ENCODE results near the gene HNF4A. TPM values are rescaled to one million over a fixed set of nuclear protein-coding genes. Genes with fewer than 3 reads are reported as not detected.
"Not testable (repeated sequence)": the region's sequence is repeated elsewhere in the genome, so short reads cannot be mapped to it uniquely, and the experiment has no call there.

HNF4A gene
- total RNA-seq = under 1 TPM; 0.11 to 0.27 (median 0.18) TPM

DNA sequence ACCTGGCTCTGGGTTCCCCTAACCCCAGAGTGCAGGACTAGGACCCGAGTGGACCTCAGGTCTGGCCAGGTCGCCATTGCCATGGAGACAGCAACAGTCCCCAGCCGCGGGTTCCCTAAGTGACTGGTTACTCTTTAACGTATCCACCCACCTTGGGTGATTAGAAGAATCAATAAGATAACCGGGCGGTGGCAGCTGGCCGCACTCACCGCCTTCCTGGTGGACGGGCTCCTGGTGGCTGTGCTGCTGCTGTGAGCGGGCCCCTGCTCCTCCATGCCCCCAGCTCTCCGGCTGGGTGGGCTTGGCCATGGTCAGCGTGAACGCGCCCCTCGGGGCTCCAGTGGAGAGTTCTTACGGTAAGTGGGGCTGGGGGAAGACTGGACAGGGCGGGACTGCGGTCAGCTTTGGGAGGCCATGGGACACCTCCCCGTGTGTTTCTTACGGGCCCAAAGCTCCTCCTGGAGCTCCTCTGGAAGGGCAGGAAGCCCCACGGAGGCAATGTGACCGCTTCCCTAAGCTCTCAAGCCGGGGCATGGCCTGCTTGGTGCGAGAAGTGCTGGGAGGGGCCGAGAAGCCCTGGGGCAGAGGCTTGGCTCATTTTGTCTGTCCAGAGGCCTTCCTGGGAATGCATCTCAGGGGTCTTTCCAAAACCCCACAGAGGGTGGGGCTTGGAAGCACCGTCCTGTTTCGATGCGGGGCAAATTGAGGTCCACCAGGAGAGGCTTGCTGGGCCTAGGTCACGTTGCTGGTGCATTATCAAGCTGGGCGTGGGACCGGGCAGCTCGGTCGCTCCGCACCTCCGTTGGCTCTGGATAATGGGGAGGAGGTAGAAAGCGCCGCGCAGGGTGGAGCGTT lies at the start of gene HNF4A:
TSS of gene HNF4A (plus strand) at position 202 of the 855 bp plus-strand sequence. CDS start at position 308, 106 bp downstream.
- no peaks in the 10 kb centered on the region for H3K9me3 Mint-ChIP-seq
- ATAC-seq = no peak
- H3K27me3 Mint-ChIP-seq (ENCODE audit: low read depth) = peaks cover 18% of the 10 kb centered on the region

DNA sequence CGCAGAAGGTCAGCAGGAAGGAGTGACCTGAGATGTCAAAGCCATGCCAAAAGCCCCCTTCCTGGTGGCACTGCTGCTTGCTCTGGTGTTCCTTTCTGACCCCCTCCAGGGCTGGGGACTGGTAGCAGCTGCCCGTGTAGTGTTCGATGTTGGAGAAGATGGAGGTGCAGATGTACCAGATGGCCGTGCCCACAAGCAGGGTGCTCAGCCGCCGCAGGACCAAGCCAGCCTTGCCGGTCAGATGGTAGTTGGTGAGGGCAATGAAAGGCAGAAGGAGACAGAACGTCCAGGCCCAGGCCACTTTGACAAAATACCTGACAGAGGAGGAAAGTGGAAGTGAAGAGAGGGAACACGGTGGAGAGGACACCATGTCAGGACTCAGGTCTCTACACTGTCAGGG lies 48.6 kb upstream of the HNF4A start:
- no peak overlapping the region for H3K4me3 Mint-ChIP-seq
- H3K27me3 Mint-ChIP-seq (ENCODE audit: low read depth) = no peaks in the 10 kb centered on the region

More for the DNA sequence above, at the start of gene HNF4A:
- no peak for DNase-seq
- Mint-ChIP-seq H3K4me1 (ENCODE audit: low read depth) (no peaks in the 10 kb centered on the region), H3K4me3 (no peak within 1 kb of the TSS), H3K36me3 (ENCODE audit: insufficient read depth) (no peaks in the 10 kb centered on the region)

DNA sequence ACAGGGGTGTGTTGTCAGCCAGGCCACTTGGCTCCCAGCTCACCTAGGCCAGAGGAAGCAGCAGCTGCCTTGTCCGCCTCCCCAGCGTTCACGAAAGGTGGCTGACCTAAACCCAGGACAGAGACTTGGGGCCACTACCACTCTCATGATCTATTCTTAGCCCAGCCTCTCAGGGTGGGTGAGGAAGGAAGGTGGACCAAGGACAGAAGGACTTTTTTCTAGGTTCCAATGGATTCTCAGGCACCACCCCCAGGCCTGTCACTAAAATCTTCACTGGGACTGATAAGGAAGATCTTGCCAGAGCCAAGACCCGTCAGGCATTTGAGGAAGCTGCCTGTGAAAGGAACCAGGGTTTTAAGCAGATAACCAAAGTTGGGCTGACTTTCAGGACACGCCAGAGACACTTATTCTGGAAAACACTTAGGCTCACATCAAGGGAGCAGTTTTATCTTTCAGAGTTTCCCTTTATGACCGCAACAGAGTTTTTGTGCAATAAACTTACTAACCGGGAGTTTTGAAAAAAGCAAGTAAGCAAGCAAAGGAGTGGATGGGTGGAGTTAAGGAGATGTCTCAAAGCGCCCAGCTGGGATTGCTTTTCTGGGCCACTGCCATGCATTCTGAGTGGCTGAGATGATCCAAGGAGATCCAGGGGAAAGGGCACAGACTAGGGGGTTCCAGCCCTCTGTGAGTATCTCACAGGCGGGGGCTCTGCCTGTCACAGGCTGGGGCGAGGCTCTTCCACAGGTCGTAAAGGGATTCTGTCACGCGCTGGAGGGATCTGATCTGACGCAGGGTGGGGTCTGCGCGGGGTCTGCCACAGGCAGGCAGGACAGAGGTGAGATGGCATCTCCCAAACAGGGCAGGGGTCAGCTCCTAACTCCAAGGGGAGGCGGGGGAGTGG lies 45.5 kb upstream of the HNF4A start:
- DNase-seq (no peak), ATAC-seq (peak; percentile 1)
- H3K4me1 Mint-ChIP-seq (ENCODE audit: low read depth) = peaks cover 22% of the 10 kb centered on the region
- H3K9me3 Mint-ChIP-seq = no peaks in the 10 kb centered on the region
- H3K36me3 Mint-ChIP-seq (ENCODE audit: insufficient read depth) = peaks cover 7% of the 10 kb centered on the region
- no peaks in the 10 kb centered on the region for H3K27me3 Mint-ChIP-seq (ENCODE audit: low read depth)
- H3K4me3 Mint-ChIP-seq = peak overlapping the region; percentile 85

More for the DNA sequence above, 48.6 kb upstream of the HNF4A start:
- Mint-ChIP-seq H3K9me3 (no peaks in the 10 kb centered on the region), H3K4me1 (ENCODE audit: low read depth) (peaks cover 22% of the 10 kb centered on the region), H3K36me3 (ENCODE audit: insufficient read depth) (peaks cover 11% of the 10 kb centered on the region)
- DNase-seq (no peak), ATAC-seq (no peak)

DNA sequence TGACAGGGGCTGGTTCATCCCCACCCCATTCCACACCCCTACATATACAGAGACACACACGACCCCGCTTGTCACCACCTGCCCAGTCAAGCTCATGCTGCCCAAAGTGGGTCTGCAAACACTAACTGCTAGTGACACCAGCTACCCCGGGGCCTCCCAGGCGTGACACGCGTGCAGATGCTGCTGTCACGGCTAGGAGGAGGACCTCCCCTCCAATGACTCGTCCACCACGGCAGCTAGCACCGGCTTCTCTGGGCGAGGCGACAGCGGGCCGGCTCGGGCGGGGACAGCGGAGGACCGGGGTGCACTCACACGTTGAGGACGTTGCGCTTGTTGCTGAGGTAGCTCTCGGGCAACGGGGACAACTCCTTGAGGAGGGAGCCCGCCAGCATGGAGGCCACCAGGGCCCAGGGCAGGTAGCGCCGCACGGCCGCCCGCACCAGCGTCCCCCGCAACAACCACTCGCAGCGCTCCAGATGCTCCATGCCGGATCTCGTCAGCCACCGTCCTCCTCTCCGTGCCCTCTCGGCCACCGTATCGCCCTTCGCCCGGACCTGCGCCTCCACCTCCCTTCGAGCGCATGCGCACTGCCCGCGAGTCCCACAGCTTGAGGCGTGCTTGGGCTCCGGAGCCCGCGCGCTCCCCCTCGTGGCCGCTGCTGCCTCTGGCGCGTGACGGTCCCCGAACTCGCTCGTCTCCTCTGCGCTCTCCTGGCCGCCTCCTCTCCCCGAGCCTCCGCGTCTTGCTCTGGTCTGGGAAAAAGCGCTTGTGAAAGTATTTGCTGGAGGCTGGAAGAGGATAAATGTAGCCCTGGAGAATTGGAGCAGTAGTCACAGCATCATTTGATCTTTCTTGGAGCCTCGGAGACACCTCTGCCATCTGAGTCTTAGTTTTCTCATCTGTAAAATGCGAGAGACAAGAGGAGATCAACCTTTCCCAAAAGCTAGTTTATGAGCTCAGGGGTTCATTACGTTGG lies 44.5 kb upstream of the HNF4A start, which contains the start of gene FITM2:
TSS of gene FITM2 (minus strand) at position 539 of the 976 bp plus-strand sequence. CDS start at position 485, 54 bp downstream.
- Mint-ChIP-seq H3K4me3 (peak within 1 kb of the TSS; percentile 85), H3K4me1 (ENCODE audit: low read depth) (peaks cover 22% of the 10 kb centered on the region), H3K9me3 (no peaks in the 10 kb centered on the region), H3K27me3 (ENCODE audit: low read depth) (no peaks in the 10 kb centered on the region), H3K36me3 (ENCODE audit: insufficient read depth) (peaks cover 7% of the 10 kb centered on the region)
- peak; percentile 98 for DNase-seq
- peak; percentile 96 for ATAC-seq

- DNase-seq (no peak), ATAC-seq (no peak)
- no peak overlapping the region for H3K4me3 Mint-ChIP-seq
- peaks cover 5% of the 10 kb centered on the region for H3K27me3 Mint-ChIP-seq (ENCODE audit: low read depth)
- peaks cover 10% of the 10 kb centered on the region for H3K4me1 Mint-ChIP-seq (ENCODE audit: low read depth)
- H3K9me3 Mint-ChIP-seq = no peaks in the 10 kb centered on the region
- H3K36me3 Mint-ChIP-seq (ENCODE audit: insufficient read depth) = no peaks in the 10 kb centered on the region
These were observed 40.6 kb upstream of the HNF4A start for GRCh38 chr20:44314870-44315269.

GRCh38 chr20:44319839-44320422 lies 35.6 kb upstream of the HNF4A start:
- no peaks in the 10 kb centered on the region for H3K4me1 Mint-ChIP-seq (ENCODE audit: low read depth)
- no peak for ATAC-seq
- no peaks in the 10 kb centered on the region for H3K36me3 Mint-ChIP-seq (ENCODE audit: insufficient read depth)
- no peak overlapping the region for H3K4me3 Mint-ChIP-seq
- no peaks in the 10 kb centered on the region for H3K9me3 Mint-ChIP-seq
- peaks cover 10% of the 10 kb centered on the region for H3K27me3 Mint-ChIP-seq (ENCODE audit: low read depth)
- DNase-seq = no peak

- no peaks in the 10 kb centered on the region for H3K9me3 Mint-ChIP-seq
- H3K4me3 Mint-ChIP-seq = no peak overlapping the region
- DNase-seq = no peak
- H3K27me3 Mint-ChIP-seq (ENCODE audit: low read depth) = peaks cover 9% of the 10 kb centered on the region
- no peak for ATAC-seq
- H3K36me3 Mint-ChIP-seq (ENCODE audit: insufficient read depth) = no peaks in the 10 kb centered on the region
- no peaks in the 10 kb centered on the region for H3K4me1 Mint-ChIP-seq (ENCODE audit: low read depth)
These were observed 31.2 kb upstream of the HNF4A start for GRCh38 chr20:44324343-44324742.

DNA sequence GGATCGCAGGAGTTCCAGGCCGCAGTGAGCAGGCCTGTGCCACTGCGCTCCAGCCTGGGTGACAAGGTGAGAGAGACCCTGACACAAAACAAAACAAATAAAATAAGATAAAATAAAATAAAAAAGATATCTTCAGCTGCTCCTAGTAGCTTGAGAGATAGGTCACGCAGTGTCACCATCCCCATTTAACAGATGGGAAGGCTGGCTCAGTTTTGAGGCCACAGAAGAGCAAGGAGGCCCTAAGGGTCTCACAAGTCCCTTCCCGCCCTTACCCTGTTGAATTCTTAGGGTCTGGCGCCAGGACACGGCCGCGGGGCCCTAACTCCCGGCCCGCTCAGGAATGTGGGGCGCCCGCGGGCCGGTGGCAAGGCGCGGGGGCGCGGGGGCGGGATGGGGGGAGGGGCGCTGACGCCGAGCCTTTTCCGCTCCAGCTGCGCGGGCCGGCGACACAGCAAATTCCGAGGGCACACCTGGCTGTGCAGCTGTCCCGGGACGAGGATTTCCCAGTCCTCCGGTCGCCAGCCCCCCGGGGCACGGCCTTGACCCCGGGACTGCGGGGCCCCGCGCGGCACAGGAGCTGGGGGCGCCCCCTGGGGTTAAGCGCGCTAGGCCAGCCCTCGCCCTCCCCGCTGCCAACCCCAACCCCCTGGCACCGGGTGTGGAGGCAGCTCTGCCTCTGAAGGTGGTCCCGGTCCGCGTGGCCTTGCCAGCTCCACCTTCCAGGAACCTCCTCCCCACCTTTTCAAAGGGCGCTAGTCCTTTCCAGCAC lies 28.9 kb upstream of the HNF4A start:
- no peaks in the 10 kb centered on the region for H3K4me1 Mint-ChIP-seq (ENCODE audit: low read depth)
- peaks cover 13% of the 10 kb centered on the region for H3K27me3 Mint-ChIP-seq (ENCODE audit: low read depth)
- H3K4me3 Mint-ChIP-seq = peak overlapping the region; percentile 40
- DNase-seq (peak; percentile 39), ATAC-seq (peak; percentile 73 to 78)
- no peaks in the 10 kb centered on the region for H3K9me3 Mint-ChIP-seq
- H3K36me3 Mint-ChIP-seq (ENCODE audit: insufficient read depth) = no peaks in the 10 kb centered on the region

GRCh38 chr20:44327748-44328147 lies 27.8 kb upstream of the HNF4A start:
- H3K4me3 Mint-ChIP-seq; DNase-seq; H3K4me1 Mint-ChIP-seq (ENCODE audit: low read depth); ATAC-seq; H3K36me3 Mint-ChIP-seq (ENCODE audit: insufficient read depth); H3K9me3 Mint-ChIP-seq: not testable (repeated sequence)
- peaks cover 14% of the 10 kb centered on the region for H3K27me3 Mint-ChIP-seq (ENCODE audit: low read depth)

DNA sequence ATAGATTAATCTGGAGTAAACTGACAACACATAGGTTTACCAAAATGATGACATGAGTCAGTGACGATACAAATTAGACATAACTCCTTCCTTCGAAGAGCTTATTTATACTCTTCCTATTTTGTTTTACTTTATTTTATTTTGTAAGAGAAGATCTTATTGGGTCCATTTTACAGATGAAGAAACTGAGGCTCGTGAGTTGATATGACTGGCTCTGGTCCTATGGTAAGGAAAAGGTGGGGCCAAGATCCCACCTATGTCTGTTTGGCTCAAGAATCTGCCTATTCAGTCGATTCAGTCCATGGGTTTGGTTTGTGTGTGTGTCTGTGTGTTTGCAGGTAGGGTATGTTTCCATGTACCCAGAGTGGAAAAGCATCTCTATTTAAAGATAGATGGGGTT lies 27.1 kb upstream of the HNF4A start:
- Mint-ChIP-seq H3K27me3 (ENCODE audit: low read depth) (peaks cover 14% of the 10 kb centered on the region), H3K9me3 (no peaks in the 10 kb centered on the region), H3K36me3 (ENCODE audit: insufficient read depth) (no peaks in the 10 kb centered on the region), H3K4me1 (ENCODE audit: low read depth) (no peaks in the 10 kb centered on the region), H3K4me3 (no peak overlapping the region)
- ATAC-seq = no peak
- DNase-seq = no peak

DNA sequence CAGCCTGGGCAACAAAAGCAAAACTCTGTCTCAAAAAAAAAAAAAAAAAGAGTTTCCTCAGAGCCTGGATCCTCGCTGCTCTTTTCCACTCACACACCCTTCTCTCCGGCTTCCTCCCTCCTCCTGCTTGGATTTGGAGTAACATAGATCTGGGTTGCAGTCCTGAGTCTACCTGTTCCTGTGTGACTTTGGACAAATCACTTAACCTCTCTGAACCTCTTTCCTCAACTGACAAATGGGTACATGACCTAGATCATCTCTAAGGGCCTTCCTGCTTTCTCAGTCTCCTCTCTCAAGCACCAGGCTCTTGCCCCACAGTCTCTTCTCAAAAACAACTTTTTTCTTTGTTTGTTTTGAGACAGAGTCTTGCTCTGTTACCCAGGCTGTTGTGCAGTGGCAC lies 24.3 kb upstream of the HNF4A start:
- peaks cover 13% of the 10 kb centered on the region for H3K27me3 Mint-ChIP-seq (ENCODE audit: low read depth)
- no peaks in the 10 kb centered on the region for H3K4me1 Mint-ChIP-seq (ENCODE audit: low read depth)
- ATAC-seq (no peak), DNase-seq (no peak)
- H3K36me3 Mint-ChIP-seq (ENCODE audit: insufficient read depth) = no peaks in the 10 kb centered on the region
- H3K9me3 Mint-ChIP-seq = no peaks in the 10 kb centered on the region
- no peak overlapping the region for H3K4me3 Mint-ChIP-seq

- H3K4me1 Mint-ChIP-seq (ENCODE audit: low read depth) = no peaks in the 10 kb centered on the region
- no peak for ATAC-seq
- no peaks in the 10 kb centered on the region for H3K9me3 Mint-ChIP-seq
- DNase-seq = no peak
- peaks cover 15% of the 10 kb centered on the region for H3K27me3 Mint-ChIP-seq (ENCODE audit: low read depth)
- no peaks in the 10 kb centered on the region for H3K36me3 Mint-ChIP-seq (ENCODE audit: insufficient read depth)
- no peak overlapping the region for H3K4me3 Mint-ChIP-seq
These were observed 21.2 kb upstream of the HNF4A start for GRCh38 chr20:44334306-44334705.

DNA sequence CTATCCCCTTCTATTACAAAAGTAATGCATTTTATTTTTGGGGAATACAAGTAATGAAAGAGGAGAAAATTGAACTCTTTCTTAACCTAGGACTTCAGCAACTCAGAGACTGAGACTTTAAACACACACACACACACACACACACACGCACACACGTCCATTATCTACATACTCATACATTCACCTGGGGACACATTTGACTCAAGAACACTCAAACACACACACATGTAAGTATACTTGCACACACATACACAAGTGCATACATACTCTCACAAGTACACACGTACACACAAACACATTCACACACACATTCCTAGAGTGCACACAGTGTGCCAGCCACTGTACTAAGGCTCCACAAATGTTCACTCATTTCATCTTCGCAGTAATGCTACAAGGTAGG lies 20.8 kb upstream of the HNF4A start:
- Mint-ChIP-seq H3K27me3 (ENCODE audit: low read depth) (peaks cover 15% of the 10 kb centered on the region), H3K4me1 (ENCODE audit: low read depth) (no peaks in the 10 kb centered on the region), H3K4me3 (no peak overlapping the region), H3K9me3 (no peaks in the 10 kb centered on the region), H3K36me3 (ENCODE audit: insufficient read depth) (no peaks in the 10 kb centered on the region)
- ATAC-seq (no peak), DNase-seq (no peak)
